Fibroblast of lung (primary cell): ENCODE results near the gene P4HTM. TPM values are rescaled to one million over a fixed set of nuclear protein-coding genes. Genes with fewer than 3 reads are reported as not detected.

Experiments
- DNase-seq, 2 donors: peaks; one replicate each; pipeline versions ENCODE4 v3.0.0 to v3.0.0-alpha.2; 2010; ENCODE audit warnings: low read depth in 2 of 2
- H2AFZ ChIP-seq: 2 replicates; pipeline ENCODE4 v1.5.1; 2012; ENCODE audit warnings: low read length, control low read depth, inconsistent platforms
- H3K27ac ChIP-seq: 2 replicates; pipeline ENCODE4 v1.5.1; 2011; ENCODE audit warnings: low read length, control low read depth; ENCODE audit not compliant: insufficient read depth
- H3K27me3 ChIP-seq: 2 replicates; pipeline ENCODE4 v1.5.1; 2011; ENCODE audit warnings: mild to moderate bottlenecking, low read length; ENCODE audit not compliant: control insufficient read depth, insufficient read depth
- H3K36me3 ChIP-seq: 2 replicates; pipeline ENCODE4 v1.5.1; 2011; ENCODE audit warnings: low read length; ENCODE audit not compliant: control insufficient read depth, insufficient read depth
- H3K4me1 ChIP-seq: 2 replicates; pipeline ENCODE4 v1.5.1; 2011; ENCODE audit warnings: low read length; ENCODE audit not compliant: control insufficient read depth, insufficient read depth; ENCODE audit errors: extremely low read depth
- H3K4me2 ChIP-seq: 2 replicates; pipeline ENCODE4 v1.5.1; 2011; ENCODE audit warnings: low read length, control low read depth; ENCODE audit not compliant: insufficient read depth; ENCODE audit errors: extremely low read depth
- H3K4me3 ChIP-seq, 4 experiments: fragments of 200-600 bp in 1 of 4; sonication (generic) in 1 of 4; replicated peaks in 1 of 4; 2 replicates each; pipeline ENCODE4 v1.5.1; 2011 to 2016; ENCODE audit warnings: low read length in 4 of 4, low read depth in 3 of 4, mild to moderate bottlenecking in 3 of 4, control low read depth in 2 of 4, inconsistent platforms in 1 of 4, mixed read lengths in 1 of 4; ENCODE audit not compliant: insufficient read depth in 1 of 4; ENCODE audit errors: control extremely low read depth in 1 of 4
- H3K79me2 ChIP-seq: 2 replicates; pipeline ENCODE4 v1.5.1; 2012; ENCODE audit warnings: mild to moderate bottlenecking, low read length, inconsistent platforms; ENCODE audit not compliant: control insufficient read depth, insufficient read depth
- H3K9ac ChIP-seq: 2 replicates; pipeline ENCODE4 v1.5.1; 2011; ENCODE audit warnings: mild to moderate bottlenecking, low read length, control low read depth; ENCODE audit not compliant: insufficient read depth
- H3K9me3 ChIP-seq: 2 replicates; pipeline ENCODE4 v1.5.1; 2012; ENCODE audit warnings: low read depth, low read length; ENCODE audit not compliant: control insufficient read depth, insufficient read depth
- H4K20me1 ChIP-seq: 2 replicates; pipeline ENCODE4 v1.5.1; 2011; ENCODE audit warnings: low read length; ENCODE audit not compliant: control insufficient read depth, insufficient read depth; ENCODE audit errors: extremely low read depth
- EZH2 ChIP-seq: IDR thresholded peaks from 2 replicates; pipeline ENCODE4 v1.5.1; 2012; ENCODE audit warnings: low read length, control low read depth, mild to moderate bottlenecking; ENCODE audit errors: missing control alignments
- polyA plus RNA-seq, 2 donors: library from polyadenylated mRNA; depleted of rRNA in 1 of 2; stranded (reverse) in 1 of 2; unstranded in 1 of 2; fragments of >200 nt; gene quantifications; 2 replicates each; pipeline ENCODE4 v1.2.1, GENCODE V29; 2011 to 2012; ENCODE audit warnings: missing spikeins in 1 of 2
- total RNA-seq: library from RNA; depleted of rRNA; stranded (reverse); fragments of >200 nt; gene quantifications from 2 replicates; pipeline ENCODE4 v1.2.1, GENCODE V29; 2014
- TF ChIP-seq, protein P1 (sequence below), 2 donors: IDR thresholded peaks in 1 of 2; conservative IDR thresholded peaks in 1 of 2; 1 replicate in 1 of 2; 2 replicates in 1 of 2; pipeline ENCODE4 v1.5.1; 2011 to 2012; ENCODE audit warnings: low read length in 2 of 2, control low read depth in 1 of 2, inconsistent platforms in 1 of 2, low read depth in 1 of 2, mild to moderate bottlenecking in 1 of 2

The P4HTM gene
- total and polyA plus RNA-seq, 2 donors (not counting 1 experiment from before 2014, with no cell fraction given) = 16.2 to 46.7 TPM

DNA sequence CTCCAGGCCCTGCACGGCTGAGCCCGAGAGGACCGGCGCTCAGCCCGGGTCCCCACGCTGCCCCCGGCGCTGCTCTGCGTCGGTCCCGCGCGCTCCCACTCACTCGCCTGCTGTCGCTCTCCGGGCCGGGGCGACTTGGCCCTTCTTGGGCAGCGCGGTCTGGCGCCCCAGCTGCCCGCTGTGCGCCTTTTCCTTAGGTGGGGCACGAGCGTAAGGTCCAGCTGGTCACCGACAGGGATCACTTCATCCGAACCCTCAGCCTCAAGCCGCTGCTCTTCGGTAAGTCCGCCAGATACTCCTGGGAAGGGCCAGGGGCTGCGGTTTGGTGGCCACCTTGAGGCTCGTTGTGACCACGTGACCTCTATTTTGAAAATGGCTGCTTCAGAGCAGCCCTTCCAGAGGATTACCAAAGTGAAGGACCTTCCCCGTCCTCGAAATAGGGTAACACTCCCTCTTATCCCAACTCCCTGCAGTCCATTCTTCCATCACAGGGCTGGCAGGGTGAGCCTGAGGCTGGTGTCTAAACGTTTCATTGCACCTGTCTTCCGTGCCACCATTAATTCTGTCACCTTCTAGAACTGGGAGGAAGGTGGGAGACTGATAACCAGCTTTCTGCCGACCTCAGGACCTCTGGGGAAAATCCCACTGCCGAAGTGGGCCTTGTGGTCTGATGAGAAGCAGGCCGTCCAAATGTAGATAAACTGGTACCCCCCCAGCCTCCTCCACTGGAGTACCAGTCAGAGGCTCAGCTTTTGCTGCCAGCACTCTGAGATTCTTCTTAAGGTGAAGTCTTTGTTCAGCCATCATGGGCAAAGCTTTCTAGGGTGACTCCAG lies 812 bp downstream of the P4HTM start:
- H4K20me1 ChIP-seq = no peaks in the 10 kb centered on the region
- H3K4me1 ChIP-seq = peaks cover 12% of the 10 kb centered on the region
- no peaks in the 10 kb centered on the region for H3K9me3 ChIP-seq
- H3K27ac ChIP-seq = peak overlapping the region; percentile 94
- peak overlapping the region; percentile 79 to 85 (median 82) for H3K4me3 ChIP-seq
- no peak for TF ChIP-seq EZH2
- TF ChIP-seq, protein P1, sequence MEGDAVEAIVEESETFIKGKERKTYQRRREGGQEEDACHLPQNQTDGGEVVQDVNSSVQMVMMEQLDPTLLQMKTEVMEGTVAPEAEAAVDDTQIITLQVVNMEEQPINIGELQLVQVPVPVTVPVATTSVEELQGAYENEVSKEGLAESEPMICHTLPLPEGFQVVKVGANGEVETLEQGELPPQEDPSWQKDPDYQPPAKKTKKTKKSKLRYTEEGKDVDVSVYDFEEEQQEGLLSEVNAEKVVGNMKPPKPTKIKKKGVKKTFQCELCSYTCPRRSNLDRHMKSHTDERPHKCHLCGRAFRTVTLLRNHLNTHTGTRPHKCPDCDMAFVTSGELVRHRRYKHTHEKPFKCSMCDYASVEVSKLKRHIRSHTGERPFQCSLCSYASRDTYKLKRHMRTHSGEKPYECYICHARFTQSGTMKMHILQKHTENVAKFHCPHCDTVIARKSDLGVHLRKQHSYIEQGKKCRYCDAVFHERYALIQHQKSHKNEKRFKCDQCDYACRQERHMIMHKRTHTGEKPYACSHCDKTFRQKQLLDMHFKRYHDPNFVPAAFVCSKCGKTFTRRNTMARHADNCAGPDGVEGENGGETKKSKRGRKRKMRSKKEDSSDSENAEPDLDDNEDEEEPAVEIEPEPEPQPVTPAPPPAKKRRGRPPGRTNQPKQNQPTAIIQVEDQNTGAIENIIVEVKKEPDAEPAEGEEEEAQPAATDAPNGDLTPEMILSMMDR (conservative IDR thresholded peaks at IDR 0.05 in 1 of 2, IDR thresholded peaks at IDR 0.05 in 1 of 2; ENCODE audit: low read depth in 1 of 2, low read length in 2 of 2) = no peak
- peak overlapping the region; percentile 81 for H3K4me2 ChIP-seq
- DNase-seq = peak; percentile 23 to 28
- H2AFZ ChIP-seq = peak overlapping the region; percentile 70
- H3K27me3 ChIP-seq = no peaks in the 10 kb centered on the region
- peaks cover 2% of the 10 kb centered on the region for H3K36me3 ChIP-seq
- H3K9ac ChIP-seq = peak overlapping the region; percentile 92
- H3K79me2 ChIP-seq = peaks cover 25% of the 10 kb centered on the region

DNA sequence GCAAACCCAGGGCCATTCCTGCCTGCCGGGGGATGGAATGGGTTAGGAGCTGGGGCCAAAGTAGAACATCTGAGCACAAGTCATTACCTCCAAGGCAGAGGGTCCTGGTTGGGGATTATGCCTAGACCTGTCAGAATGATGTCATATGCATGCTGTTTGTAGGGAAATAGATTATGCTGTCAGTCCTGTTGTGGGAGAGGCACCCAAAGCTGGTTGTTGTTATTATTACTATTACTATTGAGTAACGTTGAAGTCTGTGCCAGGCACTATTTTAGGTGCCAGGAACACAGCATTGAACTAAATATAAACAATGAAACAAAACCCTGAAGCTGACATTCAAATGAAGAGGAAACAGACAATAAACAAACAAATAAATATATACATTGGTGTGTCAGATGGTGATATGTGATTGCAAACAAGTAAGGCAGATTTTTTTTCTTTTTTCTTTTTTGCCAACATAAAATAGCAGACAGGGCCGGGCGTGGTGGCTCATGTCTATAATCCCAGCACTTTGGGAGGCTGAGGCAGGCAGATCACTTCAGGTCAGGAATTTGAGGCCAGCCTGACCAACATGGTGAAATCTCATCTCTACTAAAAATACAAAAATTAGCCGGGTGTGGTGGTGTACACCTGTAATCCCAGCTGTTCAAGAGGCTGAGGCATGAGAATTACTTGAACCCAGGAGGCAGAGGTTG lies 2.0 kb downstream of the P4HTM start:
- no peaks in the 10 kb centered on the region for H3K27me3 ChIP-seq
- H3K4me1 ChIP-seq = peaks cover 12% of the 10 kb centered on the region
- H3K79me2 ChIP-seq = peaks cover 25% of the 10 kb centered on the region
- no peak for DNase-seq
- H3K9ac ChIP-seq = no peak overlapping the region
- no peak overlapping the region for H3K27ac ChIP-seq
- H3K9me3 ChIP-seq = no peaks in the 10 kb centered on the region
- no peak for TF ChIP-seq EZH2
- TF ChIP-seq, protein P1 (conservative IDR thresholded peaks at IDR 0.05 in 1 of 2, IDR thresholded peaks at IDR 0.05 in 1 of 2; ENCODE audit: low read depth in 1 of 2, low read length in 2 of 2) = no peak
- peak overlapping the region; percentile 81 for H3K4me2 ChIP-seq
- H3K36me3 ChIP-seq = peaks cover 2% of the 10 kb centered on the region
- H4K20me1 ChIP-seq = no peaks in the 10 kb centered on the region
- no peak overlapping the region for H2AFZ ChIP-seq
- peak overlapping the region; percentile 79 to 85 (median 82) for H3K4me3 ChIP-seq

DNA sequence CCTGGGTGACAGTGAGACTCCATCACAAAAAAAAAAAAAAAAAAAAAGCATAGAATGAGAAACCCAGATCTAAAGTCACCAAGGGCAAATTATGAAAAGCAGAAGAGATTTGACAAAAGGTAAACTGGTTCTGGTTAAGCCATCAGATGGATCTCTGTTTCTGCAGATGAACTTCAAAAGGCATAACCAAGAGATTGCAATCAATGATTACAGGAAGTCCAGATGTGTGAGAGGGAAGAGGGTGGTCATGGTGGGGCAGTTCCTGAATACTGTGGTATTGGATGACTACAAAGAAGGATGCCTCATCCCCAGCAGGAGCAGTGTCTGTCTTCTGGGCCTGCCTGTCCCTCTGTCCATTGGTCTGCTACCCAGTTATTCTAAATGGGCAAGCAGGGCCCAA lies 3.8 kb downstream of the P4HTM start:
- no peaks in the 10 kb centered on the region for H4K20me1 ChIP-seq
- no peak for TF ChIP-seq EZH2
- TF ChIP-seq, protein P1 (conservative IDR thresholded peaks at IDR 0.05 in 1 of 2, IDR thresholded peaks at IDR 0.05 in 1 of 2; ENCODE audit: low read depth in 1 of 2, low read length in 2 of 2) = no peak
- H3K4me2 ChIP-seq = no peak overlapping the region
- H3K79me2 ChIP-seq = peaks cover 25% of the 10 kb centered on the region
- H3K9me3 ChIP-seq = no peaks in the 10 kb centered on the region
- no peak overlapping the region for H3K4me3 ChIP-seq
- H3K27me3 ChIP-seq = no peaks in the 10 kb centered on the region
- no peak overlapping the region for H3K9ac ChIP-seq
- H3K4me1 ChIP-seq = peaks cover 12% of the 10 kb centered on the region
- no peak overlapping the region for H3K27ac ChIP-seq
- peaks cover 2% of the 10 kb centered on the region for H3K36me3 ChIP-seq
- no peak overlapping the region for H2AFZ ChIP-seq
- no peak for DNase-seq
